HG03066 (cell line): ENCODE data around the gene ST7.
"Not testable (repeated sequence)": the region's sequence is repeated elsewhere in the genome, so short reads cannot be mapped to it uniquely, and the experiment has no call there.

ENCODE experiments used
- ATAC-seq: cut with Tn5 transposase; IDR thresholded peaks from one replicate; pipeline ENCODE4 v1.9.1; 2021; ENCODE audit warnings: low read depth; ENCODE audit not compliant: unreplicated experiment

Gene ST7

GRCh38 chr7:117211614-117212013 lies 258.3 kb downstream of the ST7 start:
- ATAC-seq: no peak

- ATAC-seq: peak; percentile 78
These were observed 259.9 kb downstream of the ST7 start for GRCh38 chr7:117212969-117213877.

DNA sequence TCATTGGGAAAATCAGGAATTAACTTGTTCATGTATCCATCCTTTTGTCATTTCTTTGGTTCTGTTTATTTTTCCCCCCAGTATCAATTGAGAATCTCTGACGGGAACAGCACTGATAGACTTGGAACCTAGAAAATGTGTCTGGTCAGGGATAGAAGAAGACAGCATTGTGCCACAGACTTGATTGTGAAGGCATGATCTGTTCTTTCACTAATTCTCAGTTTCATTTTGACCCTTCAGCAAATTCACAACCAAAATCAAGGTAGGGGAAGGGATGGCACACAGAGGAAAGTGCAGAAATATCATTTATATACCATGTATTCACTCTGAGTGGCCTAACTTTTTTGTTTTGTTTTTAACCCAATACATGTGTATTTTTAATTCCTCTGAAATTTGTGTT lies 262.7 kb downstream of the ST7 start:
- ATAC-seq: no peak

DNA sequence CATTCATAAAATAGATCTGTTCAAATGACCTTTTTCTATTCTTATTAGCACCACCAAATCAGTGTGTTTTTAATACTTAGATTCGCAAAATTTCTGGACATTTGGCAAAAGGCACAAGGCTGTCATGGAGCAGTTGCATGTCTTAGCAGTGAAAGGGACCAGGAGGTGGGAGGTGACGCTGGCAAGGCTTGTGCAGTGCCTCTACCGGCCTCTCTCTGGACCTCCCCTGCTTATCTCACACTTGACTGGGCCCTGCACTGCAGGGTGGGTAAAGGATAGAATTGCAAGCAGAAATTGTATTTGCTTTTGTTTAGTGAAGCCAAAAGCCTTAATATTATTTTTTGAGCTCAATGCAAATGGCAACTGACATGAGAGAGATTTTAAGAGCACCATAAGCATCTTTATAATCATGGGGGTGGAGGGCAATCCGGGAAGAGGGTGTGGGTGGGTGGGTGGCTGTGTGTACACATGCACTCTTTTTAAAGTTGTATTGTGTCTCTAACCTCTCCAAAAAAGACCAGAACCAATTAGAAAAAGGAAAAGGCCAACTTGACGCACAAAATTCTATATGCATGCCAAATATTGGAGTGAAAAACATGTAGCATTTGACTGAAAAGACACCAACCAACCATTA lies 263.3 kb downstream of the ST7 start:
- ATAC-seq: no peak

- no peak for ATAC-seq
These were observed 264.1 kb downstream of the ST7 start for GRCh38 chr7:117217106-117218035.

DNA sequence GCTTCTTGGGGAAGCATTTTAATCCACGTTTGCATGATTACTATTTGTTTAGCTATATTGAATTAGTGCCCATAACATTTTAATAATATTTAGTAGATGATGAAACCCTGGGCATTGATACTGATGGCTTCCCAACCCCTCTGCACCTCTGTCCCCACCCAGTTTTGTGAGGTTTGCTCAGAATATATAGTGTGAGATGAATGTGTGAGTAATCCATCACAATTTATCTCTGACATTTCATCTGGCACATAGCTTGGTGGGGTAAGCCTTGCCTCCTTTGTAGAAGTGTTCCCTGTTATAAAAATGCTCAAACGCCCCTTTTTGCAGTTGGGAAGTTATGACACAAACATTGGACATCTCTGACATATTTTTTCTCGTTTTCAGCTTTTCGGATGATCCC lies 265.4 kb downstream of the ST7 start:
- ATAC-seq: no peak

DNA sequence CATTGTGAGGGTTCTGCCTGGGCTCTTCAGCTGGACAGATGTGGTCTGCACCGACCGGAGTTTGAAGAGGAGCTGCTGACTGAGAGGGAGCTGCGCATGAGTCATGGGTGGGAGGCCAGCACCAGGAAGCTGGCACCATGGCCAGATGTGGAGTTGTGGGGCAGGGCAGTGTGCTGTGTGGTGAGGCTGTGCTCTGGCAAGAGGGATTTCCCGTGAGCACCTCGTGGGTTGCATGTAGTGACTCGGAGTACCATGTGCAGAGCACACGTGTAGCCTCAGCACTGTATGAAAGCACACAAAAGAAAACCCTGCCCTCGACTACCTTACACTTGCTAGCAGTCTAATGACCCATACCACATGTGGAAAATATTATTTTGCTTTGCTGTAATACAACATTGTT lies 266.2 kb downstream of the ST7 start:
- no peak for ATAC-seq

DNA sequence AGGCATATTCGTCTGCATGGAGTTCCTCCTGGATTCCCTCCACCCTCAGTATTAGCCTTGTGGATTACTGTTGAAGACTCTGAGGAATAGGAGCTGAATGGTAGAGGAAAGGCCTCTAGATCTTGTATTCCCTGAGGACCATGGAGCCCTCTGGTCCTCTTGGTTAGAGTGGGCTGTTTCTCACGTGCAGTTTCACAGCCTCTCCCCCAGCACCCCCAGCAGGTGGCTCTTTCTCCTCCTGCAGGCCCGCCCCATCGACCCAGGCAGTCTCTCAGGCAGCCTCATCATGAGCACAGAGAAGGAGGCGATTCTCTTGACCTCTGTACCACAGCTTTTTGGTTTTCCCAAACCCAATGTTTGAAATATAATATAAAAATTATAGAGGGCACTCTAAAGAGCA lies 267.5 kb downstream of the ST7 start:
- no peak for ATAC-seq

DNA sequence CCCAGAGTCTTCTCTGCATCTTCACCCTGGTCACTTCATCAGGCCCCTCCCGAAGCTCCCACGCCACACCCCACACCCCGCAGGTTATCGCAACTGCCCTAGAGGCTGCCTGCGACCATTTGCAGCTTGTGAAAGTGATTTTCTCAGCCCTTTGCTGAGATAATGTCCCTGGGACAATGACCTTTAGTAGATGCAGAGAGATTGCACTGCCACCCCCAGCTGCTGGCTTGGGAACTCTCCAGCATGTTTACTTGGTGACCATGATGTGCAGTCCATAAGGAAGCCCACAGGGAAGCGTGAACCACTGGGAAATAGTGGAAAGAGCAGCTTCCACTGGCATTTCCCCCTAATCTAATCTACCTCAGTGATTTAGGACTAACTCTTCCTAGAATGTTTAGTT lies 272.2 kb downstream of the ST7 start:
- ATAC-seq: no peak

DNA sequence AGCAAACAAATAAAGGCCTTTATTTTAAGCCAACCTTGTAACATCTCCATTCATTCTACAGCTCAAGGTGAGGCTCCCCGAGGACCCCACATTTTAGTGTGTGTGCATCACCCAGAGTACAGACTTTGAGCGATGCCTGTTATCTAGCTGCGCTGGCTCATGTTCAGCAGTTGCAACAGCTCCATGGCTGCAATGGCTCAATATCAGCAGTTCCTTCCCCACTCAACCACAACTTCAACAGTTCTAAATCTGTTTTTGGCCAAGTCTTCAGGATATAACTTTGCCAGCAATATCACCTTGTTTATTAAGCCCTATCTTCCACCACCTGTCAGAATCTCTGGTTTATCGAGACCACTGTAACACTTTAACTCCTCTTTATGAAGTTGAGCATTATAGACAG lies 273.8 kb downstream of the ST7 start:
- no peak for ATAC-seq

DNA sequence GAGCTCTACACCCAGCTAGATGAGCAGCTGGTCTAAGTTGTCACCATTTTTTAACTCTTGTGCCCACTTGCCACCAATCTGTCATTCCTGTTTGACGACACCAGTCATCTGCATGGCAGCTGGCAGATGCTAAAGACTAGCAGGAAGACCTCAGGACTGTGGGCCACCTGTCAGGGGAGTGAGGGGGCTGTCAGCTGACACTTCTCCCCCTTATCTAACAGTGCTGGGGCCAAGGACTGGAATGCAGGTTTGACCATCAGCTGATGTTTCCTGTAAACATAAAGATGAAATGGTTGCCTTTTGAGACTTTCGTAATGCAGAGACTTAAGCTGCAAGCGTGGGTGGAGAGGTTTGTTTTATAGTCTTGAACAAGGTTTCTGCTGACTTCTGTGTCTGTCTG lies 276.0 kb downstream of the ST7 start:
- ATAC-seq: no peak

DNA sequence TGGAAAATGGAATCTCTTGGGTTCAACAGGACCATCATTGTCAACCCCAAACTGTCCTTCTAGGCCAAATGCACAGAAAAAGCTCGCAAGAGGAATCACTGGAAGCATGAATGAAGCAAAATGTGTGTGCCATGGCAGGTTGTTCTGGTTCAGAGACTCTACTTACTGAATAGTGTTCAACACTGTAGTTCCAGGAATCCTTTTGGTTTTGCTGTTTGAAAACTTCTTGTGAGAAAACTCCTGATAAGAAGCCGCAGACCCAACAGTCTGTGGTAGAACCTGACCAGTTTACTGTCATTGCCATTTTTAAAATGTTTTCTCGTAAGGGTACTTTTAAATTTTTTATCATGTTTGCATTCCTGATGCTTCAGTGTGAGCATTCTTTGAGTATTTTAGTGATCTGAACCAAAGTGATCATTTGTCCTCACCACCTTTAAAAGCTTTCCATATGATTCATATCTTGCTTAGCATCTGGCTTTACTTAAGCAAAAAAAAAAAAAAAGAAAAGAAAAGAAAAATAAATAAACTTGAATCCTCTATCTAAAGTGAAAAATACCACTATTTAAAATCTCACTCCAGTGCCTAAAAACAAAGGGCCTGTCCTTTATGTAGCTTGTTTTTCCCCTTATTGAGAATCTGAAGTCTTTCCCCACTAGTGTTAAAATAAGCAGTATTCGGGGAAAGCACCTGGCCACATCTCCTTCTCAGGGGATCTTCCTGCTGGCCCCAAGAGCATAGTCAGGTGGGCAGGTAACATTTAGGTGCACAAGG lies 277.2 kb downstream of the ST7 start:
- ATAC-seq: peak; percentile 53

DNA sequence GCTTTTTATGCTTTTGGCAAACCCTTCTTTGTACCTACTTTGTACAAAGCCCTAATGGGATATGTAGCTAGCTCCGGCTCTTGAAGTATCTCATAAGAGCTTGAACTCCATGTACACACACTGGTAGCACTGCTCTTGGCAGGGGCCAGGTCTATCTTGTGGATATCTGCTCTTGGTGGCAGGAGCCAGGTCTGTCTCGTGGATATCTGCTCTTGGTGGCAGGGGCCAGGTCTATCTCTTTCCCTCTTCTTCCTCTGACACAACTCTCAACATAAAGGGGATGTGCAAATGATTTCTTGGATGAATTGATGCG lies 277.7 kb downstream of the ST7 start:
- no peak for ATAC-seq

DNA sequence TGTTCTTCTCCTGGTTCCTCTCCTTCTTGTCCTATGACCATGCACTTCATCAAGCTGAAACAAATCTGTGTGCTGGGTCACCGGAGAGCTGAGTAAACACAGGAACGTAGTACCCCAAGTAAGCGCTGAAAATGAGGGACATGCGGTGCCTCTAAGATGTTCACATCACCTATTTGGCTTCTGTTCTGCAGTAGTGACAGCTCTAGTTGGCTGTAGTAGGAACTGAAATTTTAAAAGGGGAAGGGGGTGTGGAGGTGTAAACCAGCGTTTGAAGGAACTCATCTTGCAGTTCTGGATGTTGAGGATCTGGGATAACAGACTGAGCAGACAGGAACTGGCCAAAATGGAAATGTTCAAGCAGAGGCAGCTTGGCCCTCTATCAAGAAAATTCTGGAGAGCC lies 284.3 kb downstream of the ST7 start:
- no peak for ATAC-seq

GRCh38 chr7:117238472-117238871 lies 285.2 kb downstream of the ST7 start:
- ATAC-seq: no peak

DNA sequence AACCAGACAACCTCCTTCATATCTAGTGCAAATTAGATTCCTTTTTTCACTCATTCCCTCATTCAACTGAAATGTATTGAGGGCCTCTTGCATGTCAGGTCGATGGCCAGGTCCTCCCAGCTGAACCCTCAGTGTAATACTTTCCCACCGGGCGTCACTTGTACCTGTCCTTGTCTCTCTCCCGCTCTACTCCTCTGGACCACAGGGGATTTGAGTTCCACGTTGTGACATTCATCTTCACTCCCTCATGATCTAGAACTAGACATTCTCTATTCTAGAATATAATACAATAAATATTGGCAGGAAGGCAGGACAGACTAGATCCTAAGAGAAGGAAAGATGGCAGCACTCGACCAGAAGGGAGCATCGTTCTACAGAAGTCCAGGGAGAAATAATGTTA lies 285.6 kb downstream of the ST7 start:
- no peak for ATAC-seq

GRCh38 chr7:117241088-117241487 lies 287.8 kb downstream of the ST7 start:
- no peak for ATAC-seq

DNA sequence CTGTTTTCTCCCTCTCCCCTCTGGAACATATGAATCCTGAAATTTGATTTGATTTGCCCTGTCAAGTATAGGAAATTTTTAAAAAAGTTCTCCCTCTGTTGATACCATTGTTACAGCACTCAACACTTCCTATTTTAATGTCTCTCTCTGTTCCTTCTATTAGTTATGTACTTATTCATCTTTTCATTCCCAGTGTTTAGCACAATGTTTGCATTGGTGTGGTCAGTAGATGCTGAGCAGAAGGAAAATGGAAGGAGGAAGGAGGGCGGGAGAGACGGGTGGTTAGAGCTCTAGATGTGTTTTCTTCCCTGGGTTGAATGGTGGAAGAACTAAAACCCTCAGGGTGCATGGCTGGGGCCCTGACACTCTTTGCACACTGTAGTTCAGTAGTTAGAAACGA lies 290.1 kb downstream of the ST7 start:
- no peak for ATAC-seq

- ATAC-seq: not testable (repeated sequence)
These were observed 292.4 kb downstream of the ST7 start for GRCh38 chr7:117245703-117246102.

DNA sequence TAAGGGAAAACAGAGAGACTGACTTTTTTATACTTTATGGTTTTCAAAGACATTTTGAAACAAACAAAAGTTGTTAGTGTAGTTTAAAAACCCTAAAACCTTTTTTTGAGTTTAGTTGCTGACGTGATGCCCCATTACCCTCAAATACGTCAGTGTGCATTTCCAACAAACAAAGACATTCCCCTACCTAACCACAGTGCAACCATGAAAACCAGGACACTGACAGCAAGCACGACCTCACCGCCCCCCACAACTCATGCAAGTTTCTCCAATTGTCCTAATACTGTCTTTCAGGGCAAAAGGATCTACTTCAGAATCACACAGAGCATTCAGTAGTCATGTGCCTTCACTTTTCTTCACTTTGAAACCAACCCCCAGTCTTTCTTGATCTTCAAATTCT lies 294.5 kb downstream of the ST7 start:
- no peak for ATAC-seq

DNA sequence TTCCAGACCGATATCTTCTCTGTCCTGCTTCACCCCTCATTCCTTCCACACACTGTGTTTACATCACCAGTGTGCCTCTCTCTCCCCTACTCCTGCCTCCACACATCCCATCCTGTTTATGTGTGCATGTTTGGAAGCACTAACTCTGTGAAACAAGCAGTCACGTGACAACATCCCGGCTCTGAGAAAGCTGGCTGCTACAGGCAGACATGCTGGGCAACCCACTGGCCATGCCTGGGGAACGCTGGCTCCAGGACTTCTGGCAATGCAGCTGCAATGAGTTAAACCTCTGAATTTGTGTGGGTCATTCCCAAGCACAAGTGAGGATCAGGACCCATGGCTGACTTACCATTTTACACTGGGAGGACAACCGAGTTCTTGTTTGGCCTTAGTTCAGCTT lies 295.5 kb downstream of the ST7 start:
- ATAC-seq: no peak
